MCF 10A (cell line): ENCODE measurements around the gene PCCA. TPM values are rescaled to one million over a fixed set of nuclear protein-coding genes. Genes with fewer than 3 reads are reported as not detected.

Experiments
- BruUV-seq: library from RNA; stranded (reverse); fragments of 400-500 nt; replicated peaks from 2 replicates; lab custom pipeline; 2021; lab: Mats Ljungman, UMichigan
- CTCF ChIA-PET: fragments of 300-600 bp; sonication (Branson Sonifier 250); formaldehyde crosslinking; extraction: SDS; loops from one replicate; lab custom pipeline; 2021; ENCODE audit warnings: antibody characterized with exemption, inconsistent platforms; lab: Yijun Ruan, JAX
- POLR2A ChIA-PET: fragments of 300-600, 350-650 bp; sonication (Branson Sonifier 250); formaldehyde crosslinking; extraction: SDS; loops from one replicate; lab custom pipeline; 2020; ENCODE audit warnings: antibody characterized with exemption, inconsistent platforms; lab: Yijun Ruan, JAX
- DNase-seq: peaks from one replicate; pipeline ENCODE4 v3.0.0-alpha.2; 2018; ENCODE audit not compliant: unreplicated experiment
- H3K27ac Mint-ChIP-seq: one replicate; pipeline ENCODE4 v1.8.0; 2022; ENCODE audit warnings: mild to moderate bottlenecking, low read depth, mixed read lengths; ENCODE audit not compliant: unreplicated experiment
- H3K27me3 Mint-ChIP-seq: one replicate; pipeline ENCODE4 v1.8.0; 2022; ENCODE audit warnings: mixed read lengths; ENCODE audit not compliant: insufficient read depth, unreplicated experiment
- H3K36me3 Mint-ChIP-seq: one replicate; pipeline ENCODE4 v1.8.0; 2022; ENCODE audit warnings: mild to moderate bottlenecking, moderate library complexity, mixed read lengths; ENCODE audit not compliant: insufficient read depth, unreplicated experiment
- H3K4me1 Mint-ChIP-seq: one replicate; pipeline ENCODE4 v1.8.0; 2022; ENCODE audit warnings: mixed read lengths; ENCODE audit not compliant: insufficient read depth, unreplicated experiment
- H3K4me3 Mint-ChIP-seq: one replicate; pipeline ENCODE4 v1.8.0; 2022; ENCODE audit warnings: mild to moderate bottlenecking, moderate library complexity, mixed read lengths; ENCODE audit not compliant: unreplicated experiment
- H3K9me3 Mint-ChIP-seq: one replicate; pipeline ENCODE4 v1.8.0; 2022; ENCODE audit warnings: mixed read lengths; ENCODE audit not compliant: unreplicated experiment
- intact Hi-C: fragments of 100-400 bp; cut with micrococcal nuclease; formaldehyde crosslinking; loops from 2 replicates; pipeline ENCODE4 v1.14.1; 2022
- total RNA-seq: library from RNA; stranded (reverse); gene quantifications from 2 replicates; pipeline ENCODE4 v1.2.3, GENCODE V29; 2022
- TF ChIP-seq, protein P1 (sequence below): fragments of 200-600 bp; IDR thresholded peaks from one replicate; pipeline ENCODE4 v1.8.0; 2022; ENCODE audit warnings: antibody characterized with exemption, mild to moderate bottlenecking; ENCODE audit not compliant: unreplicated experiment

Gene PCCA
- total RNA-seq, 1 experiment from 2014 or later = 23.4 TPM

DNA sequence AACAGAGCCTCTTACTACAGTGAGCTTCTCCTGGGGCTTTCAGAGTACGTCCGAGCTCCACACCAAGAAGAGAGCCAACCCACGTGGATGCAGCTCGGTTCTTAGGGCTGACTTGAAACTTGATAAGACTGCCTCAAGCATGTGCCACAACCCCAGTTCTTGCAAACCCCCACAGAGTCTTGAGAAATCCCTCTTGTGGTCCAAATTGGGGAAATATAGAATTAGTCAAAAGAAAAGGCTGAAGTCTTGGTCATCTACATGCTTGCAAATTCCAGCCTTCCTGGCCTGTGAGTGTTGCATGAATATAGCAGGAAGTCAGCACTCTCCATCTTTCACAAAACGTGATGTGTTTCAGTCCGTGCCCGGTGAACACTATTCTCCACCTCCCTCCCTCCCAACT lies 404.5 kb downstream of the PCCA start:
- Mint-ChIP-seq H3K27me3 (no peaks in the 10 kb centered on the region), H3K36me3 (peaks cover 4% of the 10 kb centered on the region), H3K9me3 (no peaks in the 10 kb centered on the region), H3K4me1 (peaks cover 11% of the 10 kb centered on the region), H3K27ac (no peak overlapping the region), H3K4me3 (no peak overlapping the region)
- no peak for DNase-seq
- TF ChIP-seq, protein P1, sequence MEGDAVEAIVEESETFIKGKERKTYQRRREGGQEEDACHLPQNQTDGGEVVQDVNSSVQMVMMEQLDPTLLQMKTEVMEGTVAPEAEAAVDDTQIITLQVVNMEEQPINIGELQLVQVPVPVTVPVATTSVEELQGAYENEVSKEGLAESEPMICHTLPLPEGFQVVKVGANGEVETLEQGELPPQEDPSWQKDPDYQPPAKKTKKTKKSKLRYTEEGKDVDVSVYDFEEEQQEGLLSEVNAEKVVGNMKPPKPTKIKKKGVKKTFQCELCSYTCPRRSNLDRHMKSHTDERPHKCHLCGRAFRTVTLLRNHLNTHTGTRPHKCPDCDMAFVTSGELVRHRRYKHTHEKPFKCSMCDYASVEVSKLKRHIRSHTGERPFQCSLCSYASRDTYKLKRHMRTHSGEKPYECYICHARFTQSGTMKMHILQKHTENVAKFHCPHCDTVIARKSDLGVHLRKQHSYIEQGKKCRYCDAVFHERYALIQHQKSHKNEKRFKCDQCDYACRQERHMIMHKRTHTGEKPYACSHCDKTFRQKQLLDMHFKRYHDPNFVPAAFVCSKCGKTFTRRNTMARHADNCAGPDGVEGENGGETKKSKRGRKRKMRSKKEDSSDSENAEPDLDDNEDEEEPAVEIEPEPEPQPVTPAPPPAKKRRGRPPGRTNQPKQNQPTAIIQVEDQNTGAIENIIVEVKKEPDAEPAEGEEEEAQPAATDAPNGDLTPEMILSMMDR = no peak
- intact Hi-C loops = no loop called here
- no TSS peak for BruUV-seq
- CTCF ChIA-PET = interaction anchor here (0.6 to 0.7 kb wide), 2 partner anchors 22 to 456 kb away, joined by 3 to 4 read pairs; no protein-coding TSS in a partner anchor
- POLR2A ChIA-PET = no interaction called here

DNA sequence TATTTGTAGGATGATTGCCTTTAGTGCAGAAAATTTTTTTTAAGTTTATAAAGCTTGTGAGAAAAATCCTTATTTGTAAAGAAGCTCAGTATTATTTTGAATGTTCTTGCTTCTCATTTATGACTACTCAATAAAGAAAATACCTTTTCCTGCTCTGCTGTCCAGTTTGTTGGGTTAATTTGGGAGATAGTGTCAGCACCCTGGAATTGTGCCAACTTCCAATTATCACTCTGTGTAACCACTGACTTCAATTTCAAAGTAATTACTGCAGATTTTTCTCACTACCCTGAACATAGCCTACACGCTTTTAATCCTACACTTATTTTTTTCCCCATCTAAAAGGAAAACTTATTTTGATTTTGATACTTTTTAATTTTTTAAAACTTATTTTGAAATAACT lies 406.6 kb downstream of the PCCA start:
- H3K36me3 Mint-ChIP-seq = peaks cover 4% of the 10 kb centered on the region
- no peak overlapping the region for H3K27ac Mint-ChIP-seq
- peaks cover 5% of the 10 kb centered on the region for H3K4me1 Mint-ChIP-seq
- TF ChIP-seq, protein P1 = no peak
- H3K9me3 Mint-ChIP-seq = no peaks in the 10 kb centered on the region
- ChIA-PET CTCF (interaction anchor here (0.7 to 1.3 kb wide), 2 partner anchors 10 to 54 kb away, joined by 3 to 4 read pairs; no protein-coding TSS in a partner anchor), POLR2A (no interaction called here)
- no peak overlapping the region for H3K4me3 Mint-ChIP-seq
- intact Hi-C loops = no loop called here
- H3K27me3 Mint-ChIP-seq = no peaks in the 10 kb centered on the region
- no TSS peak for BruUV-seq
- DNase-seq = no peak

DNA sequence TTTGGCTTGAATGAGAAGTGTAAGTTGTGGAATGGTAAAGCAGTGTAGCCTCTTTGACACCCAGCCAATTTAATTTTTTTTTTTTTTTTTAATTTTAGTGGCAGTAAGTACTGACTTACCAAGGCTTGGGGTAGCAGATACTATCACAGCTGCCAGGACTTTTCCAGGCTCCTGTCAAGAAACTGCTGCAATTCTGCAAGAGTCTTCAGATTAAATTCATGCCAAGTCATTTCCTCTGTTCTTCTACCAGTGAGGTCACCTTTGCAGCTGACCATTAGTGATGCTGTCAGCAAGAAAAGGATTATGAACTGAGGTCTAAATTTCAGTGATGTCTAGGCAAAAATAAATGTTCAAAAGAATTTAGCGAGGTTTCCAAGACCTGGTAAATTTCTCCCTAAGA lies 408.5 kb downstream of the PCCA start:
- peaks cover 4% of the 10 kb centered on the region for H3K36me3 Mint-ChIP-seq
- DNase-seq = no peak
- TF ChIP-seq, protein P1 = no peak
- intact Hi-C loops = no loop called here
- no peaks in the 10 kb centered on the region for H3K4me1 Mint-ChIP-seq
- H3K27me3 Mint-ChIP-seq = no peaks in the 10 kb centered on the region
- no TSS peak for BruUV-seq
- ChIA-PET POLR2A (interaction anchor here (0.6 kb wide), 1 partner anchor 498 kb away, joined by 3 read pairs; no protein-coding TSS in a partner anchor), CTCF (no interaction called here)
- H3K4me3 Mint-ChIP-seq = no peak overlapping the region
- no peaks in the 10 kb centered on the region for H3K9me3 Mint-ChIP-seq
- no peak overlapping the region for H3K27ac Mint-ChIP-seq

DNA sequence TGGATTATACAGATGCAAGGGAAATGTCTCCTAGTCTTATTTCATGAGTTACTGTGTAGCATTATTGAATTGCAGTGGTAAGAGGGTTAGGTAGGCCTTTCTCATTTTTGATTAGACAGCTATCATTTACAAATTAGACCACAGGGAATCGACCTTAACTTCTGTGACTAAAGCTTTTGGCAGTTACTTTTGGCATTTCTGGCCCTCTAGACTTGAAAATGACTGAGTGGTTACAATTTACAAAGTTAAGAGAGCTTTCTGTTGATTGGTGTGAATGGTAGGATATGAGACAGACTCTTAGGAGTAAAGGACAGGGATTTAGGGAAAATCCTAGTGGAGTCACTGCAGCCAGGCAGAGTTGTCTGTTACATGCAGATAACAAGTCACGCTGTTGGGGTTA lies 413.6 kb downstream of the PCCA start:
- ChIA-PET POLR2A (no interaction called here), CTCF (interaction anchor here (1.0 to 1.4 kb wide), 2 partner anchors 10 to 13 kb away, joined by 3 to 4 read pairs; no protein-coding TSS in a partner anchor)
- Mint-ChIP-seq H3K36me3 (no peaks in the 10 kb centered on the region), H3K27me3 (no peaks in the 10 kb centered on the region), H3K9me3 (no peaks in the 10 kb centered on the region), H3K27ac (no peak overlapping the region), H3K4me1 (no peaks in the 10 kb centered on the region), H3K4me3 (no peak overlapping the region)
- TF ChIP-seq, protein P1 = no peak
- DNase-seq = no peak
- no TSS peak for BruUV-seq
- intact Hi-C loops = no loop called here
